Upper lobe of right lung (tissue), 1 donor: ENCODE measurements around the gene GATAD2A. TPM values are rescaled to one million over a fixed set of nuclear protein-coding genes. Genes with fewer than 3 reads are reported as not detected.
A peak's percentile ranks its signal among the peaks of the same experiment; 100 is the strongest.

Source experiments
- ATAC-seq: fragments of 200-7000 bp; cut with Tn5 transposase; one replicate; pipeline ENCODE4 v1.9.1; 2020; ENCODE audit warnings: mild to moderate bottlenecking, moderate library complexity
- DNase-seq: peaks from one replicate; pipeline ENCODE4 v3.0.0-alpha.2; 2020
- H3K27ac ChIP-seq: fragments of 200-600 bp; one replicate; pipeline ENCODE4 v1.8.0; 2022
- H3K27me3 ChIP-seq: fragments of 200-600 bp; one replicate; pipeline ENCODE4 v1.8.0; 2022; ENCODE audit warnings: mild to moderate bottlenecking
- H3K36me3 ChIP-seq: fragments of 200-600 bp; one replicate; pipeline ENCODE4 v1.8.0; 2022
- H3K4me1 ChIP-seq: fragments of 200-600 bp; one replicate; pipeline ENCODE4 v1.8.0; 2022
- H3K4me3 ChIP-seq: fragments of 200-600 bp; one replicate; pipeline ENCODE4 v1.8.0; 2022; ENCODE audit warnings: mild to moderate bottlenecking
- H3K9me3 ChIP-seq: fragments of 200-600 bp; one replicate; pipeline ENCODE4 v1.8.0; 2022
- intact Hi-C: fragments of 100-400 bp; cut with DNase I; formaldehyde crosslinking; loops from one replicate; pipeline ENCODE4 v1.11.0; 2022
- total RNA-seq: library from RNA; stranded (reverse); fragmentation: NEBNext Ultra II Directional; extraction: Animal tissue kit (Norgen Biotek cat#: 25700); gene quantifications from one replicate; pipeline ENCODE4 v1.2.1, GENCODE V29; 2021
- TF ChIP-seq, protein P1 (sequence below): fragments of 200-600 bp; IDR thresholded peaks from one replicate; pipeline ENCODE4 v1.8.0; 2022; ENCODE audit warnings: antibody characterized with exemption
- donor health status: DM: no; HTN: yes; CAD: no; lungs with severe emphysema.

Gene GATAD2A
- total RNA-seq, 1 donor from 2014 or later: 85.8 TPM

- Histone ChIP-seq H3K36me3 (peaks cover 9% of the 10 kb centered on the region), H3K27me3 (no peaks in the 10 kb centered on the region), H3K4me1 (peaks cover 11% of the 10 kb centered on the region), H3K9me3 (no peaks in the 10 kb centered on the region), H3K27ac (peak within 1 kb of the TSS; percentile 92), H3K4me3 (peak within 1 kb of the TSS; percentile 80)
- TF ChIP-seq, protein P1, sequence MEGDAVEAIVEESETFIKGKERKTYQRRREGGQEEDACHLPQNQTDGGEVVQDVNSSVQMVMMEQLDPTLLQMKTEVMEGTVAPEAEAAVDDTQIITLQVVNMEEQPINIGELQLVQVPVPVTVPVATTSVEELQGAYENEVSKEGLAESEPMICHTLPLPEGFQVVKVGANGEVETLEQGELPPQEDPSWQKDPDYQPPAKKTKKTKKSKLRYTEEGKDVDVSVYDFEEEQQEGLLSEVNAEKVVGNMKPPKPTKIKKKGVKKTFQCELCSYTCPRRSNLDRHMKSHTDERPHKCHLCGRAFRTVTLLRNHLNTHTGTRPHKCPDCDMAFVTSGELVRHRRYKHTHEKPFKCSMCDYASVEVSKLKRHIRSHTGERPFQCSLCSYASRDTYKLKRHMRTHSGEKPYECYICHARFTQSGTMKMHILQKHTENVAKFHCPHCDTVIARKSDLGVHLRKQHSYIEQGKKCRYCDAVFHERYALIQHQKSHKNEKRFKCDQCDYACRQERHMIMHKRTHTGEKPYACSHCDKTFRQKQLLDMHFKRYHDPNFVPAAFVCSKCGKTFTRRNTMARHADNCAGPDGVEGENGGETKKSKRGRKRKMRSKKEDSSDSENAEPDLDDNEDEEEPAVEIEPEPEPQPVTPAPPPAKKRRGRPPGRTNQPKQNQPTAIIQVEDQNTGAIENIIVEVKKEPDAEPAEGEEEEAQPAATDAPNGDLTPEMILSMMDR: no peak
- intact Hi-C loops: no loop called here
- DNase-seq (peak; percentile 94), ATAC-seq (peak; percentile 96)
Measured at GRCh38 chr19:19515642-19516519, 110.4 kb downstream of the GATAD2A start, which contains the start of gene NDUFA13. NDUFA13 (plus strand) TSS chr19:19516225; CDS start chr19:19516239, 14 bp downstream.

GRCh38 chr19:19517235-19517619 lies 111.8 kb downstream of the GATAD2A start:
- no peak for ATAC-seq
- Histone ChIP-seq H3K4me1 (peaks cover 11% of the 10 kb centered on the region), H3K36me3 (peaks cover 9% of the 10 kb centered on the region), H3K27ac (no peak overlapping the region), H3K4me3 (peak overlapping the region; percentile 80), H3K9me3 (no peaks in the 10 kb centered on the region), H3K27me3 (no peaks in the 10 kb centered on the region)
- TF ChIP-seq, protein P1: no peak
- no peak for DNase-seq
- intact Hi-C loops: no loop called here

GRCh38 chr19:19520989-19521388 lies 115.5 kb downstream of the GATAD2A start:
- DNase-seq (no peak), ATAC-seq (no peak)
- H3K27ac ChIP-seq: no peak overlapping the region
- TF ChIP-seq, protein P1: no peak
- no peak overlapping the region for H3K4me3 ChIP-seq
- no peaks in the 10 kb centered on the region for H3K27me3 ChIP-seq
- peaks cover 11% of the 10 kb centered on the region for H3K4me1 ChIP-seq
- no peaks in the 10 kb centered on the region for H3K9me3 ChIP-seq
- H3K36me3 ChIP-seq: peaks cover 24% of the 10 kb centered on the region
- intact Hi-C loops: no loop called here

- Histone ChIP-seq H3K27me3 (no peaks in the 10 kb centered on the region), H3K4me1 (no peaks in the 10 kb centered on the region), H3K9me3 (no peaks in the 10 kb centered on the region), H3K27ac (no peak overlapping the region), H3K36me3 (peaks cover 46% of the 10 kb centered on the region), H3K4me3 (no peak overlapping the region)
- intact Hi-C loops: no loop called here
- no peak for ATAC-seq
- TF ChIP-seq, protein P1: no peak
- no peak for DNase-seq
Measured at GRCh38 chr19:19523177-19523576, 117.7 kb downstream of the GATAD2A start.

GRCh38 chr19:19524053-19524452 lies 118.6 kb downstream of the GATAD2A start:
- TF ChIP-seq, protein P1: no peak
- Histone ChIP-seq H3K27ac (no peak overlapping the region), H3K9me3 (no peaks in the 10 kb centered on the region), H3K36me3 (peaks cover 51% of the 10 kb centered on the region), H3K4me3 (no peak overlapping the region), H3K27me3 (no peaks in the 10 kb centered on the region), H3K4me1 (no peaks in the 10 kb centered on the region)
- DNase-seq (no peak), ATAC-seq (no peak)
- intact Hi-C loops: no loop called here
